Activated T-cell treated with anti-CD3 and anti-CD28 coated beads, Interleukin-2, amount 50 U/mL, for 24 hours (primary cell): ENCODE results near the gene UBE2G2.

Experiments
- DNase-seq: peaks from one replicate; pipeline ENCODE4 v3.0.0-alpha.2; 2020
- H3K27ac Mint-ChIP-seq: 2 replicates; pipeline ENCODE4 v1.8.0; 2020; ENCODE audit warnings: mild to moderate bottlenecking, mixed read lengths
- H3K27me3 Mint-ChIP-seq: 2 replicates; pipeline ENCODE4 v1.8.0; 2020; ENCODE audit warnings: mixed read lengths
- H3K36me3 Mint-ChIP-seq: 2 replicates; pipeline ENCODE4 v1.8.0; 2020; ENCODE audit warnings: low read depth, mixed read lengths
- H3K4me1 Mint-ChIP-seq: 2 replicates; pipeline ENCODE4 v1.8.0; 2020; ENCODE audit warnings: low read depth, mixed read lengths
- H3K4me3 Mint-ChIP-seq: 2 replicates; pipeline ENCODE4 v1.8.0; 2020; ENCODE audit warnings: mild to moderate bottlenecking, moderate library complexity, mixed read lengths
- H3K9me3 Mint-ChIP-seq: 2 replicates; pipeline ENCODE4 v1.8.0; 2020; ENCODE audit warnings: mixed read lengths

UBE2G2 gene

DNA sequence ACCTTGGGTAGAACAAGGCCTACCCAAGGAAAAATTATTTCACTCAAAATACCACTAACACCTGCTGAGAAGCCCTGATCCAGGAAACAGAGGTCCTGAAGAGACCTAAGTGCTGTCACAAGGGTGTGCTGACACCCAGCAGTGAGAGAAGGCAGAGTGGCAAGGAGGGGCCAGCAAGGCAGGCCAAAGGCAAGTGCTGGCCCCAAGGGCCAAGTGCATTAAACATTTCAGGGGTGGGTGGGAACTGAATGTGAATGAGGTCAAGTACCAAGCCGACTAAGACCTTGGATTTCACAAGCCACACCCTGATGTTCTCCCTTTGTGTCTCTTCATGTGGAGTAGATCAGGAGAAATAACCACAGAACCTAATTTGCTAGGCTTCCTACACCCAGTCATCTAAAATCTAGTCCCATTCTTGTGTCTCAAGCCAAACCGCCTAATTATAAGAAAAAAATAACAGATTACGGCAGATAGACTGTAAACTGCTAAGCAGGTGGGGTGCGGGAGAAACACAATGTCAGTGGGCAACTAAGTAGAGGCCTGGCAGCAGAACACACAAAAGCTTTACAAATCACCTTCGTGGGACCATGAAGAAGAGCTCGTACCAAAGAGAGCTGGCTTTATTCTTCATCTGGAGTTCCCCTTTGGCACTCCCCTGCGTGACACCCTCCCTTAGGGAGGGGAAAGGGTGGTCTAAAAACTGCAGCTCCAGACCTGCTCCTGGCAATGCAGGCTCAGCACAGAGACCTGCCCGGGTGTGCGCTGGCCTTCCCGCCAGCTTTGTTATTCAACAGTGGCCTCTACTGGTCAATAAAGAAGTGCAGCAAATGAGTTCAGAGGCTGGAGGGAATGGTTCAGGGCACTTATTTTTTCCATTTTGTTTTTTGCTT, 8.7 kb downstream of the UBE2G2 start:
- peaks cover 85% of the 10 kb centered on the region for H3K36me3 Mint-ChIP-seq
- peaks cover 72% of the 10 kb centered on the region for H3K4me1 Mint-ChIP-seq
- H3K27ac Mint-ChIP-seq: peak overlapping the region; percentile 35
- no peaks in the 10 kb centered on the region for H3K27me3 Mint-ChIP-seq
- H3K4me3 Mint-ChIP-seq: no peak overlapping the region
- no peaks in the 10 kb centered on the region for H3K9me3 Mint-ChIP-seq
- DNase-seq: peak; percentile 59

DNA sequence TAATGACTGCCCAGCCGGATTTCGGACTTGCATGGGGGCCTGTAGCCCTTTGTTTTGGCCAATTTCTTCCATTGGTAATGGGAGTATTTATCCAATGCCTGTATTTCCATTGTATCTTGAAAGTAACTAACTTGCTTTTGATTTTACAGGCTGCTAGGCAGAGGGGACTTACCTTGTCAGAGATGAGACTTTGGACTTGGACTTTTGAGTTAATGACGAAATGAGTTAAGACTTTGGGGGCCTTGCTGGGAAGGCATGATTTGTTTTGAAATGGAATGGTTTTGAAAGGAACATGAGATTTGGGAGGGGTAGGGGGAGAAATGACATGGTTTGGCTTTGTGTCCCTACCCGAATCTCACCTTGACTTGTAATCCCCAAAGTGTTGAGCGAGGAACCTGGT, 9.6 kb downstream of the UBE2G2 start:
- peaks cover 70% of the 10 kb centered on the region for H3K4me1 Mint-ChIP-seq
- H3K27ac Mint-ChIP-seq: peak overlapping the region; percentile 35
- DNase-seq: no peak
- peaks cover 86% of the 10 kb centered on the region for H3K36me3 Mint-ChIP-seq
- H3K9me3 Mint-ChIP-seq: no peaks in the 10 kb centered on the region
- H3K4me3 Mint-ChIP-seq: no peak overlapping the region
- H3K27me3 Mint-ChIP-seq: no peaks in the 10 kb centered on the region

DNA sequence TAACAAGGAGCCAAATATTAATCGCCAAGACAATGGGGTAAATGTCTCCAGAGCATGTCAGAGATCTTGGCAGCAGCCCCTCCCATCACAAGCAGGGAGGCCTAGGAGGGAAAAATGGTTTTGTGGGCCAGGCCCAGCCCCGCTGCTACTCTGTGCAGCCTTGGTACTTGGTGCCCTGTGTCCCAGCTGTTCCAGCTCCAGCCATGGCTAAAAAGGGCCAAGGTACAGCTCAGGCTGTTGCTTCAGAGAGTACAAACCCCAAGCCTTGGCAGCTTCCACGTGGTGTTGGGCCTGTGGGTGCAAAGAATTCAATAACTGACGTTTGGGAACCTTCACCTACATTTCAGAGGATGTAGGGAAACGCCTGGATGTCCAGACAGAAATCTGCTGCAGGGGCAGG, 10.4 kb downstream of the UBE2G2 start:
- Mint-ChIP-seq H3K27ac (peak overlapping the region; percentile 9), H3K4me1 (peaks cover 63% of the 10 kb centered on the region), H3K4me3 (no peak overlapping the region), H3K9me3 (no peaks in the 10 kb centered on the region), H3K36me3 (peaks cover 86% of the 10 kb centered on the region), H3K27me3 (no peaks in the 10 kb centered on the region)
- DNase-seq: no peak

DNA sequence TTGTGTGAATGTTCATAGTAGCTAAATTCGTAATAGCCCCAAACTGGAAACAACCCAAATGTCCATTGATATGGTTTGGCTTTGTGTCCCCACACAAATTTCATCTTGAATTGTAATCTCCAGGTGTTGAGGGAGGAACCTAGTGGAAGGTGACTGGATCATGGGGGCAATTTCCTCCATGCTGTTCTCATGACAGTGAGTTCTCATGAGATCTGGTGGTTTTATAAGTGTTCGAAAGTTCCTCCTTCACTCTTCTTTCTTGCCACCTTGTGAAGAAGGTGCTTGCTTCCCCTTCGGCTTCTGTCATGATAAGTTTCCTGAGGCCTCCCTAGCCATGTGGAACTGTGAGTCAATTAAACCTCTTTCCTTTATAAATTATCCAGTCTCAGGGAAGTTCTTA, 11.3 kb downstream of the UBE2G2 start:
- Mint-ChIP-seq H3K27me3 (no peaks in the 10 kb centered on the region), H3K4me3 (no peak overlapping the region)

DNA sequence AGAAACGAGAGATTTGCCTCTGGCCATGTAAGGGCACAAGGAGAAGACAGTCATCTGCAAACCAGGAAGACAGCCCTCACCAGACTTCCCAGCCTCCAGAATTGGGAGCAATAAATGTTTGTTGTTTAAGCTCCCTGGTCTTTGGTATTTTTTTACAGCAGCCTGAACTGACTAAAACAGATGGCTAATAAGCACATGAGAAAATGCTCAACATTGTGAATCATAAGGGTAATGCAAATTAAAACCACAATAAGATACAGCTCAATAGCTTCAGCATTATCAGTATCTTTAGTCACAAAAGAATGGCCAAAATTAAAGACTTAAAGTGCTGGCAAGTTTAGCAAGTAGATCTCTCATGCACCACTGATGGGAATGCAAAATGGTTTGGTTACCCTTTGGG, 11.7 kb downstream of the UBE2G2 start:
- Mint-ChIP-seq H3K36me3 (peaks cover 89% of the 10 kb centered on the region), H3K27ac (peak overlapping the region; percentile 20), H3K27me3 (no peaks in the 10 kb centered on the region), H3K4me1 (peaks cover 58% of the 10 kb centered on the region), H3K9me3 (no peaks in the 10 kb centered on the region), H3K4me3 (no peak overlapping the region)
- no peak for DNase-seq

More for the DNA sequence above, 11.3 kb downstream of the UBE2G2 start:
- peaks cover 57% of the 10 kb centered on the region for H3K4me1 Mint-ChIP-seq
- H3K27ac Mint-ChIP-seq: peak overlapping the region; percentile 9
- H3K9me3 Mint-ChIP-seq: no peaks in the 10 kb centered on the region
- peaks cover 86% of the 10 kb centered on the region for H3K36me3 Mint-ChIP-seq
- DNase-seq: no peak

DNA sequence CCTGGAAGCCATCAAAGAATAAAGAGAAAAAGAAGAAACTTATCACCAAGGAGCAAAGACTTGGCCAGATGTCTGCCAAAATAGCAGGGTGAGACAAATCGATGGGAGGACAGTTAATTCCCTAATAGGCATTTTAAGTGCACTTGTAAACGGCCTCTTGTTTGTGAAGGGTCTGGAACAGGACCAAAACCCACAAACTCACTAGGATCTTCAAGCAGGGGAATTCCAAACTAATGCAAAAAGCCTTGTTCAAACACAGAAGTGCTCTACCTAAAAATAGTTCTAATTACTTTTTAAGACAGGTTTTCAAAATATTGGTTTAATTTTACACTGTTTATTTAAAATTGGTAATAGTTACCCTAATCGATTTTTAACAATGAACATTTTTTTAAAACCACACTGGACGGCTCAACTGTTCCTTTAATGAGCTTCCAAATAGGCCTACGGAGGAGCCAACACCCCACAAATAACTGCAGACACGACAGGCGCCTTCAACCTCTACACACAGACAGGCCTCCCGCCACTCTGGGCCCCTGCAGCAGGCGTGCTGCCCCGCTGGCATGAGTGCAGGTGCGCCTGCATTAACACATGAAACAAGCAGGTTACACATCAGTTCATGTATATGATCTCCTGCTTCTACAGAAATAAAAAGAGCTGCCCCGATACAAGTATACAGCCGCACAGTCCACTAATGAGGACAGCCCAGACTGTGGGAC, 15.8 kb downstream of the UBE2G2 start:
- no peak for DNase-seq
- H3K27me3 Mint-ChIP-seq: no peaks in the 10 kb centered on the region
- no peak overlapping the region for H3K27ac Mint-ChIP-seq
- no peaks in the 10 kb centered on the region for H3K9me3 Mint-ChIP-seq
- peaks cover 89% of the 10 kb centered on the region for H3K36me3 Mint-ChIP-seq
- no peak overlapping the region for H3K4me3 Mint-ChIP-seq
- H3K4me1 Mint-ChIP-seq: peaks cover 41% of the 10 kb centered on the region

DNA sequence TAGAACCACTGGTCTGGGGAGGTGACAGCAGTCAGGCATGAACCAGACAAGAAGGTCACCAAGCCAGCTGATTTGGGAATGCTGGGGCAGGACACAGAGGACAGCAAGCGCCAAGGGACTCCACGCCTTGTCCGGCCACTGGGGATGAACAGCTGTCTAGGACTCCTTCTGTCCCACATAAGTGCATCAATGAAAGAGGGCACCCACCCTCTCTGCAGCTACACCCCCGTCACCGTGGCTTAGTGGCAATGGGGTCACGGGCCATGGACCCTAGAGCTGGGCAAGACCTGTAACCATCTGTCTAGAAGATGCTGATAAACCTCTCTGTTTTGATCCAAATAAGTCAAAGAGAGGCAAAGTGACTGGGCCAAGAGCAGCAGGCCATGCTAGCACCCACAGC, 16.8 kb downstream of the UBE2G2 start:
- Mint-ChIP-seq H3K27me3 (no peaks in the 10 kb centered on the region), H3K9me3 (no peaks in the 10 kb centered on the region), H3K27ac (no peak overlapping the region), H3K4me1 (peaks cover 41% of the 10 kb centered on the region), H3K4me3 (no peak overlapping the region), H3K36me3 (peaks cover 89% of the 10 kb centered on the region)
- DNase-seq: peak; percentile 20

DNA sequence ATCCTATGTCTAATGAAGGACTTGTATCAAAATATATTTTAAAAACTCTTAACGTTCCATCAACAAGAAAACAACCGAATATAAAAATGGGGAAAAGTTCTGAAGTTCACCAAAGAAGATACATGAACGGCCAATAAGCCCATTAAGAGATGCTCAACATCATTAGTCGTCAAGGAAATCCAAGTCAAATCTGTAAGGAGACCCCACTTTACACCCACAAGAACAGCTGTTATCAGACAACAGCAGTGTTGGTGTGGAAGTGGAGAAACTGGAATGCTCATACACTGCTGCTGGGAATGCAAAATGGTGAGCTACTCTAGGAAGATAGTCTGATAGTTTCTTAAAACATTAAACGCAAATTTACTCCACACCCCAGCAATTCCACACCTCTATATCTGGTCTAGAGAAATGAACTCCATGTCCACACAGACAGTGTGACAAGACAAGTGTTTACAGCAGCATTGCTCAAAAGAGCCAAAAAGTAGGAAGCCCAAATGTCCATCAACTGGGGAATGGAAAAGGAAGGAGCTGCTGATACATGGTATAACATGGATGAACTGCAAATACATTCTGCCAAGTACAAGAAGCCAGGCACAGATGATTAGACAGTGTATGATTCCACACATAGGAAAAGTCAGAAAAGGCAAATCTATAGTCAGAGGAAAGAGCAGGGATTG, 18.5 kb downstream of the UBE2G2 start:
- Mint-ChIP-seq H3K4me1 (peaks cover 38% of the 10 kb centered on the region), H3K27me3 (no peaks in the 10 kb centered on the region), H3K36me3 (peaks cover 92% of the 10 kb centered on the region), H3K9me3 (no peaks in the 10 kb centered on the region), H3K27ac (no peak overlapping the region), H3K4me3 (no peak overlapping the region)
- no peak for DNase-seq

DNA sequence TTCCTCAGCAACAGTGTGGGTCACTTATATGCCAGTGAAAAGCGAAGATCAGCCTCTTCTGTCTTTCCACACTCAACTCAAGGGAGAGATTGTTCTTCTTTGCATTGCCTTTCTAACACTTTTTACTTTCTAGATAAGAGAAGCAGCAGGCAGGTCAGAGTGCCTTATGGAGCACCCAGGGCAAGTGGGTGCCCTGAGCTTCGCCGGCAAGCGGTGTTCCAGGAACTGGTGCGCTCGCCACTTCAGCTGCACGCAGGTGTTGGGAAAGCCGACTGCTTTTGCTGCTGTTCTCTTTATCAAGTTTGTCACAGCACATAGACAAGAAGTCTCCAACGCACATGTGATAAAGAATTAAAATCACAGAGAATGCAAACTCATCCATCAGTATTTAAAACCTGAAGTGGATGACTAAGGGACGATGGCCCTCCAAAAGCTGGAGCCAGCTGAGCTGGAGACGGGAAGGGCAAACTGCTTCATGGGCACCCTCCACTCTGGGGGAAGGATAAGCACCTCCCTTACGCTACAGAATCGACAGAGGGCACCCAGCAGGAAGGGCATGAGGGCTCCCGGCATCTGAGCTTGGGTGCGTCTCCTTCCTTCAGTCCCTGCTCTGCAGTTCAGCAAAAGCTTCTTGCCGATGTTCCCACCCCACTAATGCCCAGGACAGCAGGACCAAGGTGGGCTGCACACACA, 20.7 kb downstream of the UBE2G2 start:
- H3K27me3 Mint-ChIP-seq: no peaks in the 10 kb centered on the region
- H3K9me3 Mint-ChIP-seq: no peaks in the 10 kb centered on the region
- H3K4me3 Mint-ChIP-seq: no peak overlapping the region
- H3K36me3 Mint-ChIP-seq: peaks cover 89% of the 10 kb centered on the region
- DNase-seq: no peak
- no peak overlapping the region for H3K27ac Mint-ChIP-seq
- peaks cover 34% of the 10 kb centered on the region for H3K4me1 Mint-ChIP-seq

DNA sequence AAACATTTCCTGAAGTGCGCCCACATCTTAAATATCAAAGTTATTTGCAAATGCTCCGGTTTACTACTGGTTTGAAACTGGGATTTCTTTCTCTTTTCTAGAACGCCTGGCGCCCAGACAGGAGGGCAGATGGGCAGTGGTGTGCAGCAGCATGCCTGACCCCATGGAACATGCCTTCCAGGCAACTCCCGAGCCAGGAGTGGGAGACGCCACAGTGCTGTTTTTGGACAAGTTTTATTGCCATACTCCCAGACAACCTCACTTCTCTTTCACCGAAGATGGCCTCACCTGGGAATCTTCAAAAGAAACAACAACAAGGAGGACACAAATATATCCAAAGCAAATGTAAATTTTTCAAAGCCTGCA, 21.5 kb downstream of the UBE2G2 start:
- Mint-ChIP-seq H3K9me3 (no peaks in the 10 kb centered on the region), H3K4me3 (no peak overlapping the region), H3K27me3 (no peaks in the 10 kb centered on the region), H3K27ac (peak overlapping the region; percentile 29), H3K4me1 (peaks cover 30% of the 10 kb centered on the region), H3K36me3 (peaks cover 88% of the 10 kb centered on the region)
- no peak for DNase-seq

DNA sequence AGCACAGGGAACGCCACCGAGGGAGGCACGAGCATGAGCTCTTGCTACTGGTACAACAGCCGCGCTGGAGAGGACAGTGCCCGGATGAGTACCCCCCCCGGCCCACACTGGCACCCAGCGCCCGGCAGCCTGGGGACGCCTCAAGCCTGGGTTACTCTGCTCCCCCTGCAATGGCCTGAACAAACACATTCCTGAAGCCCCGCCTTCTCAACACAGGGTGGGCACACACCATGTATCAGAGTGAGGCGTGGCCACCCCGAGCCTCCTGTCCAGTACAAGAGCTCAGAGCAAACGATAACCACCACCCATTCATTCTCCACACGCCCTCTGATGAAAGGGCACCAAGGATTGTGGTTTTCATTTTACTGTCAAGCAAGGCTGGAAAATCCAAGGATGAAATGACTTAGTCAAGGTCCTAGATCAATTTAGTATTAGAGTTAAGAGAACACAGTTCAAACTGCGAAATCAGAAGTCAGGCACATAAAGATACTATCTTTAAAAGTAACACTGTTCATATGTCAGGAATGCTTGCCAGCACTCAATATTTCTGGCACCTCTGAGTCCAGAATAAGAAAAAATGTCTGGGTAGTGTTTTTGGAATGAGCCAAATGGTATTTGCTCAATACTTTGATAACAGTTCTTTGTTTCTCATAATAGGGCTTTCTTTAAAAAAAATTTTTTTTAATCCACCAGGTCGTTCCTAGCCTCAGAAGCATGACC, 22.0 kb downstream of the UBE2G2 start:
- H3K36me3 Mint-ChIP-seq: peaks cover 88% of the 10 kb centered on the region
- no peak overlapping the region for H3K4me3 Mint-ChIP-seq
- H3K27ac Mint-ChIP-seq: no peak overlapping the region
- no peaks in the 10 kb centered on the region for H3K27me3 Mint-ChIP-seq
- no peak for DNase-seq
- H3K4me1 Mint-ChIP-seq: peaks cover 30% of the 10 kb centered on the region
- H3K9me3 Mint-ChIP-seq: no peaks in the 10 kb centered on the region

DNA sequence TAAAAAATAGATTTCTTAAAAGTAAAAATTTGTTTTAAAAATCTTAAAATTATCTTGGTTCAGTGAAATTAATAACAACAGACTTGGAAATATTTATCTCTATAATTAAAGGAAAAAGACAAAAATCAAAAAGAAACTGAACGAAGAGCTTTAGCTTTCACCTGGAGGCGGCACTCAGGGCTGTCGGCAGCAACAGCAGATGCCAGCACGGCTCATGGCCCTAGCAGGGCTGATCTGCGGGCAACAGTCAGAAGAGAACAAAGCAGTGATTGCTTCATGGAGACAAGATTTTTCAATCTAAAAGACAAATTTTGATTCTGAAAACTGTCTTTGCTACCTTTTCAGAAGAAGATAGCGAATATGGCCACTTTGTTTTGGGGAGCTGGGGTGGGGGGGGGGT, 22.6 kb downstream of the UBE2G2 start:
- Mint-ChIP-seq H3K9me3 (no peaks in the 10 kb centered on the region), H3K4me1 (peaks cover 30% of the 10 kb centered on the region), H3K27ac (no peak overlapping the region), H3K27me3 (no peaks in the 10 kb centered on the region), H3K4me3 (no peak overlapping the region), H3K36me3 (peaks cover 87% of the 10 kb centered on the region)
- no peak for DNase-seq

DNA sequence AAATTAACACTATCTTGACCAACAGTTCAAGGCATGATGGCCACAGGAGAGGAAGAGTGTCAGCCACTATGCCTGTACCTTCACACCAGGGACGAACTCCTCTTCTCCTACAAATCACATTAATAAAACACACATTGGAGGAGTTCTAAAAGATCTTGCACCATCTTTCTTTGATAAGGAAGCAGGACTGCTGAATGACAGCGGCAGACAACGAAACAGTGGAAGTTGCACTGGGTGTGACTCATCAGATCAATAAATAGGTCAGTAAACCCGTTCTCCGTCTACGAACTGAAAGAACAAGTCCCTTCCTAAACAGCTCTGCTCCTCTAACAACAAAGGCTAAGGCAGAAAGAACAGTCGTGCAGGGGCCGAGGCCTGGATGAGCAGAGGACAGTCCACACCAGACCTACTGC, 23.1 kb downstream of the UBE2G2 start:
- H3K36me3 Mint-ChIP-seq: peaks cover 87% of the 10 kb centered on the region
- peaks cover 29% of the 10 kb centered on the region for H3K4me1 Mint-ChIP-seq
- no peaks in the 10 kb centered on the region for H3K27me3 Mint-ChIP-seq
- no peak for DNase-seq
- H3K4me3 Mint-ChIP-seq: no peak overlapping the region
- H3K9me3 Mint-ChIP-seq: no peaks in the 10 kb centered on the region
- no peak overlapping the region for H3K27ac Mint-ChIP-seq

DNA sequence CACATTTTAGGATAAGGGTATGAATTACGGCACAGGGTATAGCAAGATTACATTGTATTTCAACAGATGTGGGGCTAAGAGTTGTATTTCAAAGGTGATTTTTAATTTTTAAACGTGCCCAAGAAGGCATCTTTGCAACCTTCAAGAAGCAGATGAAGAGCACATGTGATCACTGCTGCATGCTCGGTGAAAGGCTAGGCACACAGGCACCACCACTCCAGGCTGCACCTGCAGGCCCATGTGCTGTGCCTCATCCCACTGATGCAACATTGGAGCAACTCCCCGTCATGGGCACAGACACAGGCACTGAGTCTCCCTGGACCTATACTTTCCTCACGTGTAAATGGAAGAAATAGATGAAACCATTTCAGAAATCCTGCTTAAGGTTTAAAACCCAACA, 23.5 kb downstream of the UBE2G2 start:
- Mint-ChIP-seq H3K27me3 (no peaks in the 10 kb centered on the region), H3K36me3 (peaks cover 87% of the 10 kb centered on the region), H3K9me3 (no peaks in the 10 kb centered on the region), H3K4me1 (peaks cover 25% of the 10 kb centered on the region), H3K4me3 (no peak overlapping the region), H3K27ac (no peak overlapping the region)
- DNase-seq: no peak
